KMS-11 (cell line): ENCODE data around the gene NNMT.

ENCODE experiments used
- H2AFZ ChIP-seq: fragments of 200-600 bp; sonication (generic); 2 replicates; pipeline ENCODE4 v1.6.1; 2016; ENCODE audit warnings: antibody characterized with exemption, mixed run types, low read depth
- H3K27ac ChIP-seq: fragments of 200-600 bp; sonication (generic); 2 replicates; pipeline ENCODE4 v1.6.1; 2016; ENCODE audit warnings: mild to moderate bottlenecking, mixed run types
- H3K27me3 ChIP-seq: fragments of 200-600 bp; sonication (generic); 2 replicates; pipeline ENCODE4 v1.6.1; 2017; ENCODE audit warnings: mild to moderate bottlenecking, low read depth, mixed run types, moderate library complexity; ENCODE audit not compliant: insufficient read depth
- H3K36me3 ChIP-seq: fragments of 200-600 bp; sonication (generic); 2 replicates; pipeline ENCODE4 v1.6.1; 2017; ENCODE audit warnings: mild to moderate bottlenecking, mixed run types; ENCODE audit not compliant: insufficient read depth
- H3K4me1 ChIP-seq: fragments of 200-600 bp; sonication (generic); 2 replicates; pipeline ENCODE4 v1.6.1; 2016; ENCODE audit warnings: mild to moderate bottlenecking, low read depth, mixed run types; ENCODE audit not compliant: poor library complexity, severe bottlenecking
- H3K4me2 ChIP-seq: fragments of 200-600 bp; sonication (generic); 2 replicates; pipeline ENCODE4 v1.7.0; 2016; ENCODE audit warnings: mild to moderate bottlenecking, mixed run types
- H3K4me3 ChIP-seq: fragments of 200-600 bp; sonication (generic); IDR thresholded peaks from 2 replicates; pipeline ENCODE4 v1.6.1; 2017; ENCODE audit warnings: low read depth, low read length, mixed read lengths; ENCODE audit not compliant: insufficient read depth
- H3K79me2 ChIP-seq: fragments of 200-600 bp; sonication (generic); 2 replicates; pipeline ENCODE4 v1.6.1; 2016; ENCODE audit warnings: low read depth, mixed run types; ENCODE audit not compliant: insufficient read depth
- H3K9ac ChIP-seq: fragments of 200-600 bp; sonication (generic); 2 replicates; pipeline ENCODE4 v1.6.1; 2016; ENCODE audit warnings: mild to moderate bottlenecking, mixed run types
- H4K20me1 ChIP-seq: fragments of 200-600 bp; sonication (generic); 2 replicates; pipeline ENCODE4 v1.6.1; 2016; ENCODE audit warnings: mild to moderate bottlenecking, mixed run types; ENCODE audit not compliant: insufficient read depth
- TF ChIP-seq, protein P1 (sequence below): fragments of 200-600 bp; sonication (generic); conservative IDR thresholded peaks from 2 replicates; pipeline ENCODE4 v1.6.1; 2017; ENCODE audit warnings: low read depth, mild to moderate bottlenecking, antibody characterized with exemption, low read length, moderate library complexity, mixed read lengths

NNMT gene

DNA sequence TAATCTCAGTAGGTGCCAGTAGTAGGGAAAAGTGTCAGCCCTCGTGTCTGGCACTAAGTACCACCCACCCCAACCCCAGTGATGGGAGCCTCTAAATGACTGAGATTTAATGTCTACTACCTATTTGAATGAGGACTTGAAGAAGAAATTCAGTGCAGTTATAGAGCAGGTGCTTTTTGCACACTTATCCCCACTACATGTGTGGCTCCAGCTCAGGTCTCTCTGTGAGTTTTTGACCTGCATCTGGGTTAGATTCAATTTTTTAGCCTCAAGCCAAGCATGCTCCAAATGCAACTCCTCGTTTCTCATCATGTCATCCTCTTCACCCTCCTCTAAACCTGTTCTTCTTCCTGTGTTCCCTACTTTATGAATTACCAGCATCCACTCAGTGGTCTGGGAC lies 24.9 kb upstream of the NNMT start:
- no peak overlapping the region for H3K4me3 ChIP-seq
- TF ChIP-seq, protein P1, sequence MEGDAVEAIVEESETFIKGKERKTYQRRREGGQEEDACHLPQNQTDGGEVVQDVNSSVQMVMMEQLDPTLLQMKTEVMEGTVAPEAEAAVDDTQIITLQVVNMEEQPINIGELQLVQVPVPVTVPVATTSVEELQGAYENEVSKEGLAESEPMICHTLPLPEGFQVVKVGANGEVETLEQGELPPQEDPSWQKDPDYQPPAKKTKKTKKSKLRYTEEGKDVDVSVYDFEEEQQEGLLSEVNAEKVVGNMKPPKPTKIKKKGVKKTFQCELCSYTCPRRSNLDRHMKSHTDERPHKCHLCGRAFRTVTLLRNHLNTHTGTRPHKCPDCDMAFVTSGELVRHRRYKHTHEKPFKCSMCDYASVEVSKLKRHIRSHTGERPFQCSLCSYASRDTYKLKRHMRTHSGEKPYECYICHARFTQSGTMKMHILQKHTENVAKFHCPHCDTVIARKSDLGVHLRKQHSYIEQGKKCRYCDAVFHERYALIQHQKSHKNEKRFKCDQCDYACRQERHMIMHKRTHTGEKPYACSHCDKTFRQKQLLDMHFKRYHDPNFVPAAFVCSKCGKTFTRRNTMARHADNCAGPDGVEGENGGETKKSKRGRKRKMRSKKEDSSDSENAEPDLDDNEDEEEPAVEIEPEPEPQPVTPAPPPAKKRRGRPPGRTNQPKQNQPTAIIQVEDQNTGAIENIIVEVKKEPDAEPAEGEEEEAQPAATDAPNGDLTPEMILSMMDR = no peak
- H3K27me3 ChIP-seq = no peaks in the 10 kb centered on the region
- H4K20me1 ChIP-seq = no peaks in the 10 kb centered on the region
- no peak overlapping the region for H2AFZ ChIP-seq
- no peaks in the 10 kb centered on the region for H3K36me3 ChIP-seq
- H3K79me2 ChIP-seq = no peaks in the 10 kb centered on the region
- H3K4me1 ChIP-seq = no peaks in the 10 kb centered on the region
- no peak overlapping the region for H3K27ac ChIP-seq
- H3K4me2 ChIP-seq = no peak overlapping the region
- H3K9ac ChIP-seq = no peak overlapping the region

DNA sequence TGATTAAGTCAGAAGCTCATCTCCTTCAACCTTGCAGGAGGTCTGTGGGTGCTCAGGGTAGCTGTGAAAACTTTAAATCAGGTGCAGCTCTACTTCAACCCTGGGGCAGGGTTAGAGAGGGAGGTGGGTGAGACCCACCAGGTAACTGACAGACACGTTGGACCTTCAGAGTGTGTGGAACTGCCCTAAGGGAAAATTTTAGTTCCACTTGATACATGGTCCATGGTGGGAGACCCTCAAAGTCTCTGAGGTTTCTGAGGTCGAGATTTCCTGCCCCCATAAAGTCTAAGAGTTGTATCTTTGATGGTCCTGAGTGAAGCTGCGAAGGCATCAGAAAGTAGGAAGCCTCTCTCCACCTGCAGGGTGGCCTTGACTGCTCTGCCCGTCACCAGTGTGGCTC lies 23.9 kb upstream of the NNMT start:
- TF ChIP-seq, protein P1 = no peak
- H3K27me3 ChIP-seq = no peaks in the 10 kb centered on the region

DNA sequence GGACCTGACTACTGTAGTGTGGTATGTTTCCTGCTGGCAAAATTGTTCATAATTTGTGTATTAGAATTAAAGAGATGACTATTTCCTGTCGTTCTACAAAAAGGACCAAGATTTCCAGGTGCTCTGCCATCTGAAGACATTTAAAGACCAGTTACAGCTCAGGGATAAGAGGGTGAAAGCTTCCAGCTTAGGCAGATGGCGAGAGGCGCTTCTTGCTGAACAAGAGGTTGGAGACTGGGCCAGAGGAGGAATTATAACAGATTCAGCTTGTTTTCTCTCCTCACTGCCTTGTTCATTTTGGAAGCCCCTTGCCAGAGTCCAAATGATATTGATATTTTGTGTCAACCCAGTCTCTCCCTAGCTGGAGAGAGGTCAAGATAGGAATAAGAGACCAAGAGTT lies 23.1 kb upstream of the NNMT start:
- H3K4me1 ChIP-seq = no peaks in the 10 kb centered on the region
- no peaks in the 10 kb centered on the region for H3K27me3 ChIP-seq
- no peak overlapping the region for H3K9ac ChIP-seq
- H2AFZ ChIP-seq = no peak overlapping the region
- H3K4me3 ChIP-seq = no peak overlapping the region
- no peak overlapping the region for H3K27ac ChIP-seq
- no peak overlapping the region for H3K4me2 ChIP-seq
- no peaks in the 10 kb centered on the region for H3K79me2 ChIP-seq
- no peaks in the 10 kb centered on the region for H4K20me1 ChIP-seq
- H3K36me3 ChIP-seq = no peaks in the 10 kb centered on the region
- TF ChIP-seq, protein P1 = no peak

More for the DNA sequence above, 23.9 kb upstream of the NNMT start:
- no peak overlapping the region for H3K9ac ChIP-seq
- H4K20me1 ChIP-seq = no peaks in the 10 kb centered on the region
- no peaks in the 10 kb centered on the region for H3K79me2 ChIP-seq
- H3K4me2 ChIP-seq = no peak overlapping the region
- H3K36me3 ChIP-seq = no peaks in the 10 kb centered on the region
- no peaks in the 10 kb centered on the region for H3K4me1 ChIP-seq
- no peak overlapping the region for H2AFZ ChIP-seq
- no peak overlapping the region for H3K27ac ChIP-seq
- H3K4me3 ChIP-seq = no peak overlapping the region

DNA sequence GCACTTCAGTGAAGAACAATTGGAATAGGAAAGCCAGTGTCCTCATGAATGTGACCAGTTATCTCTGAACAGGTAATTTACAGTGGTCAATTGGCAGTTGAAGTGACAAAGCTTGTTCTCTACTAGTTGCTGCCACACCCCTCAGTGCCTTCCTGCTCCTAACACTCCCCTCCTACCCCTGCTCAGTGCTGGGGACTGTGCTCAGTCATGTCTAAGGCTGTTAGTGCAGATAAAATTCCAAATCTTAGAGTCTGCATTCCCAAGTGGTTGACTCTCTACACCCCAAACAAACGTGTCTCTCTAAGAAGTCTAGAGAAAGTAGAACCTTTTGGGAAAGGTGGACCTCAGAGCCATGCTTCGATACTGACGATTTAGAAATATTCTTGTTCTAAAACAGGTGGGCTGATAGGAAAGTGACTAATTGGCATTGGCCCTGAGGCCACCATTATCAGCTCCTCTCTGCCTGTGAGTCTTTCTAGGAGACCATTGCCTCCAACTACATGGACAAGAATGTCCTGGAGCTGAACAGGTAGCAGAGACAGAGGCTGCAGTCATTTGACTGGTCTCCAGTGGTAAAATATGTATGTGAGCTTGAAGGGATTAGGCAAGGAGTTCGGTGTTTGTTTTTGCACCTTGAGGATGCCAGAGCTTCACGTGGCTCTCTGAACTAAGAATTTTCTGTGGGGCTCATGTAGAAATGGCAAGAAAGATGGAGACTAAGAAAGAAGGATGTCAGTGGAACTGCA lies 22.1 kb upstream of the NNMT start:
- H3K27me3 ChIP-seq = no peaks in the 10 kb centered on the region
- no peaks in the 10 kb centered on the region for H3K79me2 ChIP-seq
- no peak overlapping the region for H3K4me2 ChIP-seq
- TF ChIP-seq, protein P1 = no peak
- H2AFZ ChIP-seq = no peak overlapping the region
- no peak overlapping the region for H3K9ac ChIP-seq
- no peaks in the 10 kb centered on the region for H4K20me1 ChIP-seq
- no peaks in the 10 kb centered on the region for H3K36me3 ChIP-seq
- H3K27ac ChIP-seq = no peak overlapping the region
- no peaks in the 10 kb centered on the region for H3K4me1 ChIP-seq
- H3K4me3 ChIP-seq = no peak overlapping the region
